ENCODE results near the gene ADAMTS17.

The ADAMTS17 gene

DNA sequence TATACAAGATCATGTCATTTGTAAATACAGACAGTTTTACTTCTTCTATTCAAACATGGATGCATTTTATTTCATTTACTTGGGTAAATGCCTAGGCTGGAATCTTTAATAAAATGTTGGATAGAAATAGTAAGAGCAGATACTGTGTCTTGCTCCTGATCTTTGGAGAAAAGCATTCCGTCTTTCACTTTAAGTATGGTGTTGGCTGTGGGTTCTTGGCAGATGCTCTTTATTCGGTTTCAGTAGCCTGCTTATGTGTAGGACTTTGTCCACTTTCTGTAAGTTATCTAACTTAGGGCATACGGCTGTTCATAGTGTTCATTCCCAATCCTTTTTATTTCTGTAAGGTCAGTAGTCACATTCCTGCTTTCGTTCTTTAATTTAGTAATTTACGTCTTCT, 303.0 kb downstream of the ADAMTS17 start:
- no peak for DNase-seq

DNA sequence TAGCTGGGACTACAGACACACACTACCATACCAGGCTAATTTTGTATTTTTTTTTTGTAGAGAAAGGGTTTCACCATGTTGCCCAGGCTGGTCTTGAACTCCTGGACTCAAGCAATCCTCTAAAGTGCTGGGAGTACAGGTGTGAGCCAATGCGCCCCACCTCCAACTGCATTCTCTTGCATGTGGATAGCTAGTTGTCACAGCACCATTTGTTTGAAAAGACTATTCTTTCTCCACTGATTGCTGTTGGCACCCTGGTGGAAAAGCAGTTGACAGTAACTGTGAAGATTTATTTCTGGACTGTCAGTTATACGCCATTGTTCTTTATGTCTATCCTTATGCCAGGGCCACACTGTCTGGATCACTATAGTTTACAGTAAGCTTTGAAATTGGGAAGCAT, 303.9 kb downstream of the ADAMTS17 start:
- no peak for DNase-seq

DNA sequence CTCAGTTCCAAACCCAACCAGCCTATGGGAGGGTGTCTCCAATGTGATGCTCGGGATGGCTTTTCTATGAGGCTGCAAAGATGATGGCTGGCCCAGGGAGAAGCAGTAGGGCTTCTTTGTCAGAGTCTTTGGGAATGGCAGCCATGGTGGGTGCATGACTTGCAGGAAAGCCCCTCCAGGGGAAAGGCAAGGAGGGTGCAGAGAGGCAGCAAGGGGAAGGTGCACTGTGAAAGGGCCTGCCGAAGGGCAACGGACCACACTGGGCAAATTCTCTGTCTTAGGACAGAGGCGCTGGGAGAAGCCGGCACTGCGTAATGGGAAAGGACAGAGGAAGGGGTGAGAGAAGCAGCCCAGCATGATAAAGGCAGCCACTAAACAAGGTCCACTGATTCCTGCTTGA, 305.8 kb downstream of the ADAMTS17 start:
- DNase-seq: no peak

DNA sequence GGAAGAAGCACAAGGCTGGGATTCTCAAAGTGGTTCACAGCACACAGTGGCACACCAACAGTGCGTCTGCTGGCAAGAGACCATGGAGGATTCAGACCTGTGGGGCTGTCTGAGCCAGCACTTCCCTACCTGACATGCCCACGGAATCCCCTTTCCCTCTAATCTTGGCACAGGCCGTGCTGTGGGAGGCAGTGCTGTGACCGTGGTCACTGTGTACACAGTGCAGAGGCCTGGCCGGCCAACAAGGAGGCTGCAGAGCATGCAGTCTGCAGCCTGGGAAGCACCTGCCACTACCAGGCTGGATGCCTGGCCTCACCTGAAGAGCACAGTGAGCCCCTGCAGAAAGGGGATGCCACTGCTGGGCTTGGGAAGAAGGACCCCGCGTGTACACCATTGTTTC, 307.6 kb downstream of the ADAMTS17 start:
- DNase-seq: no peak

DNA sequence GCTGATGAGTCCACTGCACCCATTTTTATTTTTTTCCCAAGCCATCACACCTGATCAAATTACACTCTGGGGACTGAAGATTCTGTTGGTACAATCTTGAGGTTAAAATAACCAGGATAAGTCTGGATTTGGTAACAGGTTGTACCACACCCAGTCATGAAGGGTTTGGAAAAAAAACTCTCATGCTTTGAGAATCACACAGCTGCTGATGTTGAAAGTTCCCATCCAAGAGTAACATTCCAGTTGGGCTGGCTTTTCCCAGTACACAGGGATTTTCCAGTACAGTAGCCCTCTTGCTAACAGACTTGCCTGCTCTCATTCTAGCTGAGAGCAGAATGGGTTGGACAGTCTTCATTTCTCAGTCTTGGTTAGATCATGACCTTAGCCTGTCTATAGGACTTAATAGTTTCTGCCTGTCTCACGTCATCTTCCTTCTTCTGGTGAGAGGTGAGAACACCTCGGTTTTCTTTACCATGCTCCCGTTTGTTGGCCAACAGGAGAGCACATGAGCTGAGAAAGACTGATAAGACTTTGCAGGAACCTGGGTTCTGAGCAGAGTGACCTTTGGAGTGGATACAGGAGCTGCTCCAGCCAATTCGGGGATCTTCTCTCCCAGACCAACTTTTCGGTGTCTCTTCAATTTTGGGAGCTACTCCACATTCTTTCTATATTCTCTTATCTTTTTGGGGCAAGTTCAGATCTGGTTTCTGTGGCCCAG, 308.5 kb downstream of the ADAMTS17 start:
- DNase-seq: no peak

DNA sequence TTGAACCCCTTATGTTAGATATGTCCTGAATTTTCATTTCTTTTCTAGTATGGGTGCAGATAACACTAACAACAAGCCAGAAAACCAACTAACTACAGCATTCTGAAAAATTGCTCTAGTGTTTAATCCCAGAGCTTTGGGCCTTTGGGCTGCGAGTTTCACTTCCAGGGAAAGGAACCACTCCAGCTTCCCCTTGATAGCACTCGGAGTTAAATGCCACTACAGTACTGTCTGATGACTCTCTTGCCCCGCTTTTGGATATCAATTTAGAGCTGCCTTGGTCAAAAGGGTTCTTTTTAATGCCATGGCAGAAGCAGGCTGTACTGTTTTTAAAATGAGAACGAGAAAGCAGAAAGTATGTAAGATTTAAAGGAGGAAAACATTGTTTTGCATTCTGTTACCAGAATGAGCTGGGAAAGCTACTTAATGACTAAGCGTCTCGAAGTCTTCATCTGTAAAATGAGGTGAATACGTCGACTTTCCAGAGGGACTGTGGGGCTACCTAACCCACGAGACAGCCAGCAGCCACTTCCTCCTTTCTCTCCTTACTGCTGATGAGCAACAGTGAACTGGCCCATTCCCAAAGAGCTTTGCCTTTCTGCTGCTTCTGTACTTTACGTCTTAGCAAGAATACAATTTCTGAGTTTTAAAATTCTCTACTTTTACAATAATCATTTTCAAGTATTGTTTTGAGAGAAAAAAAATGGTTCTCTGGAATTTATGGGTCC, 309.3 kb downstream of the ADAMTS17 start:
- DNase-seq: no peak

DNA sequence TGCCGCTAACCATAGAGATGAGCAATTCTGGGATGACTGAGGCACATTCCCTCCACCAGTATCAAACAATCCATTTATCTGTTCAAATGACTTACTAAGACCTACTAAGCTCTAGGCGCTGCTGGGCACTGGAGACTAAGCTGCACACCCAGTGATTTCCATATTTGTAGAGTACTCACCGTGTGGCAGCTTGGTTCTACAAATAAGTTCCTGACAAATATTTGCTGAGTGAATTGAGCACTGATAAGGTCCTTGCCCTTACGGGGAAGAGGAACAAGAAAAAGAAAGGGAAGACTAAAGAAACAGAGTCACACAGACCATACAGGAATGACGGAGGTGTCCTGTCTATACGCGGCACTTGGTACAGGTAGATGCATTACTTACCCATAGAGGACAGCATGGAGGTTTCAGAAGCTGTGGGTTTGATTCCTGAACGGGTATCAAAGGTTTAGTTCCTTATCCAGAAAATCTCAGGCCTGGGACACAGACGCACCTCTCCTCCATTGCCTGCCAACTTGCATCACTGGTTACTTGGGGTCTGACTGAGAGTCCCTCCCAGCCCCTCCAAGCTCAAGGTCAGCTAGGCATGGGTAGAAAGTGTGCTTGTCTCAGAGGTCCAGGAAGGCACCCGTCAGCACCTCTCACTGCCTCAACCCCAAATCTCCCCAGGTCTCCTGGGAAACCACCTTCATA, 310.0 kb downstream of the ADAMTS17 start:
- DNase-seq: no peak

DNA sequence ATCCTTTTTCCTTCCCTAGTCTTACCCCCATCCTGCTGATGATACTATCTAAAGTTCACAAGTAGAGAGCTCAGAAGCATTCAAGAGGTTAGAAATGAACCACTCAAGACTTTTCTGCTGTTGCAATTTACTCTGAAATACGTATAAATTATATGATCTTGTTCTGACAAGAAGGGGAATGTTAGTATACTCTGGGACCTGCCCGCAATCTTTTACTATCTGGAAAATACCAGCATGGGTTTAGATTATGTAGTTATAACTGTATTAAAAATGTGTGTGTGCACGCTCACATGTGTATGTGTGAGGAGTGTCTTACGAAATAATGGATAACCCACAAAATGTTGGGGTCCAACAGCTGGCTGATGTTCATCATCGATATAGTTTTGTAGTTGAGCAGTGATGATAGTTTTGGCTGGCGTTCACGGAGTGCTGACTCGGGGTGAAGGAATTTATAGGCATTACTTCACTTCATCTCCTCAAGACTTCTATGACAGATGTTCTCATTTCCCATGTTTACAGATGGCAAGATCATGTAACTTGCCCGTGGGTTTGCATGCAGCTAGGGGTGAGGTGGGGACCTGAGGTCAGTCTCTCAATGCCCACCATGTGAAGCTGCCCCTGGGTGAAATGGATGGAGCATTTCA, 311.1 kb downstream of the ADAMTS17 start:
- DNase-seq: no peak

DNA sequence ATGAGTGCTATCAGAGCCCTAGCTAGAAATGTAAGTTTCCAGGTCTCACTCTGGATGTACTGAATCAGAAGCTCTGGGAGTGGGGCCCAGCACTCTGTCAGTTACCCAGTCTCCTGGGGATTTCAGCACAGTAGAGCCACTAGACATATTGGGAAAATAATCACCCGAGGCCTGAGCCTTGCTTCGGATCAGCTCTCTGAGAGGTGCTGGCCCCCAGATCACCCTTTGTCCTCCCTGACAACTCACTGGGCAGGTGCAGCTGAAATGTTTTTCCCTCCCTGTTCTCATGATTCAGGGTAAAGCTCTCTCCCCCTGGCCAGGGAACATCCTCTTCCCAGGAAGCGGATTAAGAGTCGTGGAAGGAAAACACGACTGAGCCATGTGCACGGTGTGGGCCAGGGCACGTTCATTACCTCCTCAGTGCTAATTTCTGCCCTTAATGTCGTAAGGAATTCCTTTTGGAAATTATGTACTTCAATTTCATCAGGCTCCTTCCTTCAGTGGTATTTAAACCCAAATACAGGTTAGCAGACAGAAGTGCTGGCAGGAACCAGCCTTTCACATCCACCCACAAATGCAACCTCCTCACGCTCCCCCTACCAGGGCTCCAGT, 311.8 kb downstream of the ADAMTS17 start:
- DNase-seq: no peak

DNA sequence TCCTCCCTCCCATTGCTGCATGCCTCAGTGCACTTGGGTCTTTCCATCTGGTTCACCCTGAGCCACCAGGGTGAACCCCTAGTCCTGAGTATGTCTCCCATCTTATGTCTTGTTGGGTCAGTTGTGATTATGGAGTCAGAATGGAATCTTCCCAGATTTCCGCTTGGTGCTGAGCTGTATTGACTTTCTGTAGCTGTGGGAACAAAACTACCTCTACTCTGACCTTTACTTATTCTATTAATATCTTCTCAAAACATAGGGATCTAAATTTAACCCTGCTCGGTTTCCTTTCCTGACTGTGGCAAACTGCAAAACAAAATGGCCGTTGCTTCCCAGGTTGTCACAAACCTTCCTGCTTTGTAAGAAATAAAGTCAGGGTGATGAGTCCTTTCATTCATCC, 312.7 kb downstream of the ADAMTS17 start:
- DNase-seq: no peak

DNA sequence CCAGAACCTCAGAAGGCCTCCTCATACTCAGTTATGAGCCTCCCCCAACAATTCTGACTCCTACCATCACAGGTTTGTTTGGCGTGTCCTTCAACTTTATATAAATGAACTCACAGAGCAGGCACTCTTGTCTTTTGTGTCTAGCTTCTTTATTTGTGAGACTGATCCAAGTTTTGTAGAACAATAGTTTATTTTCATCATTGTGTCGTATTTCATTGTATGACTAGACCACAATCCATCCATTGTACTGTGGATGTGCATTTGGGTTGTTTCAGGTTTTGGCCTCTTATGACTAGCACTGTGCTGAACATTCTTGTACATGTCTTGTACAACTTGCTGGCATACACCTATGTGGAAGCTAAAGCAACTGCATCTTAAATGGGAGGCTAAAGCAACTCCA, 315.7 kb downstream of the ADAMTS17 start:
- no peak for DNase-seq

DNA sequence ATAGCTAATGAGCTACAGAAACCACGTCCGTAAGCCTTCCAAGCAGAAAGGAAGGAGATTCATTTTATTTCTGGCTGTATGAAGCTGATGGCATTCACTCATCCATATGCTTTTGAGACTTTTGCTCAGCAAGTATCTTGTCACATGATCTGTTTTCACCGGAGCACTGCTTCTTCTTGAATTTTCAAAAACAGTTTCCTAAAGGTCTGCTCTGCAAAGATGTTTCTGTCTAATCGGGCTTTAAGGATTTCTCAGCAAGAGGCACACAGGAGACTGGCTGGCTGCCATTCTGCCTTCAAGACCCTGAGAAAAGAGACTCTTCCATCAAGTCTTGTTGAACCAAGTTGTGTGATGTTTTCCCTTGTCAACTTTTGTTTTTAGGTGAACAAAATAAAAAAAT, 319.0 kb downstream of the ADAMTS17 start:
- DNase-seq: no peak

DNA sequence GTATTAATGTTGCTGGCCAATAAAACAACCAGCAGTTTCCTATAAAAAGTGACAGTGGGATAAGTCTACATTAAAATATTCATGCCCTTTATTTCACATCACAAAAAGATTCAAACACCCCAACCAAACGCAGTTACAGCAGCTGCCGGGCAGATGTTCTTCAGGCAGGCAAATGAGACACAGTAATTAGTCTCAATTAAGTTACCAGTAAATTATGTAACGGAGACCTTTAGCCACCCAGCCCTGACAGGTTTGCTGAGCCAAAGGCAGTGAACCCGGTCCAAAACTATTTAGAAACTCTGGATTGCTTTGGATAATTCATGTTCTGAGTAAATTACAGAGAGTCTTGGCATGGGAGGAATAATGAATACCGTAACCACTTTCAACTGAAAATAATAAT, 319.4 kb downstream of the ADAMTS17 start:
- no peak for DNase-seq

DNA sequence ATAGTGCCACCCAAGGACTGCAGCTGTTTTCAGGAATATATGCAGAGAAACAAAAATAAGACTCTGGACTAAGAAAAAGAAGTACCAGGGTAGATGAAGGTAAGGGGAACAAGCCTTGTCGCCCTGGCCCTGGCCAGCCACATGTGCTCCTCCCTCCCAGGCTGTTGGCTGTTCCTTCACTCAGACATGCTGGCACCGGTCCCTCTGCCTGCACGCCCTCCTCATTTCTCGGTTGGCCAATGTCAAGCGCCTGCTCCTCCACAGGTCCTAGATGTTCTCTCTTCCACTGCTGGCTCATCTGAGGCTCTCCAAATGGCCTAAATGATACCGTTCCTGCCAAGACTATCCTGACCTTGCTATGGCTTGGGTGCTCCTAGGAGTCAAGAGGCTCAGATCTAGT, 320.1 kb downstream of the ADAMTS17 start:
- DNase-seq: no peak

DNA sequence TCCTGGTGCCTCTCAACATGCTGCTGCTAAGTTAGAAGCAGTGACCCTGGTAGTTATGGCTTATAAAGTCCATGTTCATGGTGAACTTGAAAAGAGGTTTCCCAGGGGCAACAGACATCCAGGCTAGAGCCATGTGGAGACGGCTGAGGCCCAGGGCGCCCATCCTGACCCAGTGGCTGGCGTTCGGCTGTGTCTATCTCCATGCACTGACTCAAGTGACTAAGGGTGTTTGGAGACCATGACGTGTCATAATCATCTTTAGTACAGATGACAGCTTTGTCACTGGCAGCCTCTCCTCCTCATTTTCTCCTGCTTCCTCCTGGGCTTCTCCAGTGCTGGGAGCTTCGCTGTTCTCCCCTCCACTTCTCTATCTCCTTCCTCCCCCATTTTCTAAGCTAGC, 321.2 kb downstream of the ADAMTS17 start:
- no peak for DNase-seq

DNA sequence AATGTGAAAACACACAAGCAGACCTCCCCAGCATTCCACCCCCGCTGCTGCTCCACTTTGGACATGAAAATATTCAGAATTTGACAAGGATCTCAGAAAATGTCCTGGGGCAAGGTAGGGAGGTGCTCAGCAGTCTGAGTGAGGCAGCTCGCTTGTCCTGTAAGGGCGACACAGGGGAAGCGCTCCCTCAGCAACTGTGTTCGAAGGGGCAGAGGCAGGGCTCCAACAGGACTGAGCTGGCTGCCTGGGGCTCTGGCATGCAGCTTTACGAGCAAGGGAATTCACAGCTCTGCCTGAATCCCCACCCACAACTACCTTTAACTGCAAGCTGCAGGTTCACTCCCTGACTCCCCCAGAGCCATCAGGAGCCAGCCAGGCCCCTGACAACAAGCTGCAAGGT, 321.6 kb downstream of the ADAMTS17 start:
- no peak for DNase-seq

DNA sequence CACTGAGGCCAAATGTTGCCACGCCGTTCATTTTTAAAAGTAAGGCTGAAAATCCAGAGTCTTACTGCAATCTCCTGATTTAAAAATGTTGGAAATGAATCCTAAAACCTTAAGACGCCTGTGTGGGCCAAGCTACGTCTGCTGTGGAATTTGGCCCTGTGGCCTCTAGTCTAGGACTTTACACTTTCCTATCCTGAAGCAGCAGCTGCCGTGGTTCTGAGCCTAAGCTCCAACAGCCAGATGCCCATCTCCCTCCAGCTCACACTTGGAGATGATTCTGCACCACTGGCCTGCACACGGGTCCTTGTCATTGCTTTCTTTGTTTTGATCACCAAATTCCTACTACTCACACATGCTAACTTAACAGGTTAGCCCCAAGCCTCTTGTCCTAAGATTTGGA, 322.2 kb downstream of the ADAMTS17 start:
- DNase-seq: no peak

DNA sequence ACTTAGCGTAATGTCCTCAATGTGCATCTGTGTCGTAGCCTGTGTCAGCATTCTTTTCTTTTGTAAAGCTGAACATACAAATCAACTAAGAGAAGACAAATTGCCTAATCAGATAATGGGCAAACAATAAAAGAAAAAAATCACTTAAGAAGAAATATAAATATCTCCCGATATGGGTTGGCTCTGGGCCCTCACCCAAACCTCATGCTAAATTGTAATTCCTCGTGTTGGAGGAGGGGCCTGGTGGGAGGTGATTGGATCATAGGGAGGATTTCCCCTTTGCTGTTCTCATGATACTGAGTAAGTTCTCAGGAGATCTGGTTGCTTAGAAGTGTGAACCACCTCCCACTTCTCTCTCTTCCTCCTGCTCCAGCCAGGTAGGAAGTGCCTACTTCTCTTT, 323.6 kb downstream of the ADAMTS17 start:
- DNase-seq: no peak

DNA sequence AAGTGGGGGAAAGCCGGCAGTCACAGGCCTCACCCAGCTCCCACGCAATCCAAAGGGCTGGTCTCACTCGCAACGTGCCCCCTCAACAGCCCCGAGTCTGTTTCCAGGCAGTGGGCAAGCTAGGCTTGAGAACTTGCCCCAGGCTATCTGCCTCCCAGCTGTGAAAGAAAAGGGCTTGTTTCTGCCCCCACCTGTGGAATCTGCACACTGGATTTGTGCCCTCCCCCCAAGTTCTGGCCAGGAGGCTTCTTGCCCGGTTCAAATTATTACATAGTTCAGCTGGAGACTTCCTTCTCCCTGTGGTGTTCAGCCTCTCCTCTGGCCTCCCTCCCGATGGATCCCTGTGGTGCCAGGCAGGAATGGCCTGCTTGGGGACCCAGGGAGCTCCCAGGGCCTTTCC, 324.6 kb downstream of the ADAMTS17 start:
- DNase-seq: no peak

DNA sequence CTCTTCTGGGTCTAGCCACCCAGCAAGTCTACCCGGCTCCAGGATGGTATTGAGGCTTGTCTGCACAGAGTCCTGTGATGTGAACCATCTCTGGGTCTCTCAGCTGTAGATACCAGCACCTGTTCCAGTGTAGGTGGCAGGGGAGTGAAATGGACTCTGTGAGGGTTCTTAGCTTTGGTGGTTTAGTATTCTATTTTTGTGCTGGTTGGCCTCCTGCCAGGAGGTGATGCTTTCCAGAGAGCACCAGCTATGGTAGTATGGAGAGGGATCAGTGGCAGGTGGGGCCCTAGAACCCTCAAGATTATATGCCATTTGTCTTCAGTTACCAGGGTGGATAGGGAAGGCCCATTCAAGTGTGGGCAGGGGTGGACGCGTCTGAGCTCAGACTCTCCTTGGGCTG, 325.1 kb downstream of the ADAMTS17 start:
- no peak for DNase-seq

DNA sequence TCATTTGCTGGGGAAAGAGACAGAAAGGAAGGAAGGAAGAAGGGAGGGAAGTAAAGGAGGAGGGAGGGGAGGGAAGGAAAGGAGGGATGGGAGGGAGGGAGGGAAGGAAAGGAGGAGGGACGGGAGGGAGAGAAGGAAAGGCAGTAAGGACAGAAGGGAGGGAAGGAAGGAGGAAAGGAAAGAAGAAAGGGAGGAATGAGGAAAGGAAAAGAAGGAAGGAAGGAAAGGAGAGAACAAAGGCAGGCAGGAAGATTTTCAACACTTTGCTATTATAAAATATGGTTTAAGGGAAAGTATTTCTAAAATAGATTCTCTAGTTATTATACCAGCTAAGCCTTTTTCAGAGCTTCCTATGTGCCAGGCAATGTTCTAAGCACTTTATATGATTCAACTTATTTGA, 330.5 kb downstream of the ADAMTS17 start:
- no peak for DNase-seq

DNA sequence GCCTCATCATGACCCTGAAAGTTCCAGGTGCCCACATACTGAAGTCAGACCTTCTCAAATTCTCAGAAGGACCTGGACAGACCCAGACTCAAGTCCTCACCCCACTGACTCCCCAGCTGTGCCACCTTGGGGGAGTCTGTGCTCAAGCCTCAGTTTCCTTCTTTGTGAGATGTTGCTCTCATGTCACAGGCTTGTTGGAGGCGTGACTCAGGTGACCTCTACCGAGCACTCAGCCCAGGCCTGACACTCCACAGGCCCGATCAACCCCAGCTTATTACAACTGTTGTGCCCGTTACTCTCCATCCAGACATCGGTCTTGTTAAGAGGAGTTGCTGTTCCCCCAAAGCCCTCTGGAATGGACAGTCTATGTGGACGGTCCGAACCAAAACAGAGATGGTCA, 332.4 kb downstream of the ADAMTS17 start:
- no peak for DNase-seq

DNA sequence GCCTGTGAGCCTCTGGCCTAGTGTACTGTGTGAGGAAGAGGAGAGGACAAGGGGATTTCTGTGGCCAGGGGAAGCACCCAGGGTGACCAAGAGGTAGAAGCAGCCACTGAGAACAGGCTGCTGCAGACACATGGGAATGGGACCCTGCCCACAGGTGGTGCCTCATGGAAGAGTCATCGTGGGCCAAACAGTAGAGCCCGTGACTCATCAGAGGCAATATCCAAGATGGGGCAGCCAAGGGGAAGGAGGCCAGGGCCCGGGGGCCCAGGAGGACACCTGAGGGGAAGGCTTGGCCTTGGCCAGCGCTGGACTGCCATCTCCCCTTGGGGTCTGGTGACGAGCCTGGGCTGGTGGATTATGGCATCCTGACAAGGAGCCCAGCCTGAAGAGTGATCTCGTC, 333.5 kb downstream of the ADAMTS17 start:
- DNase-seq: no peak
